Natural killer cell (primary cell): ENCODE results near the gene MPRIP. TPM values are rescaled to one million over a fixed set of nuclear protein-coding genes. Genes with fewer than 3 reads are reported as not detected.
"Not testable (repeated sequence)": the region's sequence is repeated elsewhere in the genome, so short reads cannot be mapped to it uniquely, and the experiment has no call there.

Source experiments
- ATAC-seq, 3 donors: fragments of 150-1000 bp in 2 of 3; fragments of 200-7000 bp in 1 of 3; cut with Tn5 transposase; 1 replicate in 1 of 3; 2 replicates in 2 of 3; pipeline ENCODE4 v1.10.0; 2021; ENCODE audit warnings: mild to moderate bottlenecking in 2 of 3, moderate library complexity in 2 of 3
- DNase-seq, 2 donors: peaks; one replicate each; pipeline versions ENCODE4 v3.0.0 to v3.0.0-alpha.2; 2013 to 2021; ENCODE audit warnings: mixed read lengths in 1 of 2
- H3K27ac ChIP-seq: one replicate; pipeline ENCODE4 v1.5.1; 2013; ENCODE audit warnings: mild to moderate bottlenecking, low read length
- H3K27me3 ChIP-seq: one replicate; pipeline ENCODE4 v1.6.1; 2013; ENCODE audit warnings: low read length; ENCODE audit not compliant: control insufficient read depth, insufficient read depth
- H3K36me3 ChIP-seq: one replicate; pipeline ENCODE4 v1.6.1; 2013; ENCODE audit warnings: low read length; ENCODE audit not compliant: control insufficient read depth, insufficient read depth
- H3K4me1 ChIP-seq: one replicate; pipeline ENCODE4 v1.6.1; 2013; ENCODE audit warnings: low read length; ENCODE audit not compliant: control insufficient read depth, insufficient read depth
- H3K4me3 ChIP-seq: one replicate; pipeline ENCODE4 v1.5.1; 2013; ENCODE audit warnings: low read length
- H3K9me3 ChIP-seq: one replicate; pipeline ENCODE4 v1.6.1; 2013; ENCODE audit warnings: low read length; ENCODE audit not compliant: control insufficient read depth, insufficient read depth
- H3K27ac Mint-ChIP-seq, 2 donors: one replicate each; pipeline ENCODE4 v1.8.0; 2022; ENCODE audit warnings: mild to moderate bottlenecking in 2 of 2, mixed read lengths in 2 of 2, moderate library complexity in 1 of 2
- H3K27me3 Mint-ChIP-seq, 2 donors: one replicate each; pipeline ENCODE4 v1.8.0; 2022; ENCODE audit warnings: low read depth in 2 of 2, mixed read lengths in 2 of 2
- H3K36me3 Mint-ChIP-seq: one replicate; pipeline ENCODE4 v1.8.0; 2022; ENCODE audit warnings: mixed read lengths
- H3K4me1 Mint-ChIP-seq, 2 donors: one replicate each; pipeline ENCODE4 v1.8.0; 2022; ENCODE audit warnings: mixed read lengths in 2 of 2
- H3K4me3 Mint-ChIP-seq: one replicate; pipeline ENCODE4 v1.8.0; 2022; ENCODE audit warnings: mild to moderate bottlenecking, moderate library complexity, mixed read lengths
- H3K9me3 Mint-ChIP-seq, 2 donors: one replicate each; pipeline ENCODE4 v1.8.0; 2022; ENCODE audit warnings: mixed read lengths in 2 of 2
- WGBS: methylation state at CpG from one replicate; pipeline ENCODE4 v1.1.7; 2013; ENCODE audit warnings: missing lambda C conversion rate; ENCODE audit not compliant: insufficient coverage; 5-methylcytosine and 5-hydroxymethylcytosine counted together
- intact Hi-C: fragments of 100-400 bp; cut with micrococcal nuclease; formaldehyde crosslinking; loops from one replicate; pipeline ENCODE4 v1.14.2; 2022
- total RNA-seq, 4 donors: library from RNA; stranded (reverse); fragments of 120-200 nt in 1 of 4; gene quantifications; one replicate each; pipeline versions ENCODE4 v1.2.3 to v1.2.4, GENCODE V29; 2013 to 2022
- TF ChIP-seq, protein P1 (sequence below): fragments of 200-600 bp; IDR thresholded peaks from one replicate; pipeline ENCODE4 v1.8.0; 2022; ENCODE audit warnings: antibody characterized with exemption

Gene MPRIP
- total RNA-seq, 3 donors from 2014 or later (not counting 1 experiment from before 2014, with no cell fraction given): 225 to 272 (median 229) TPM

DNA sequence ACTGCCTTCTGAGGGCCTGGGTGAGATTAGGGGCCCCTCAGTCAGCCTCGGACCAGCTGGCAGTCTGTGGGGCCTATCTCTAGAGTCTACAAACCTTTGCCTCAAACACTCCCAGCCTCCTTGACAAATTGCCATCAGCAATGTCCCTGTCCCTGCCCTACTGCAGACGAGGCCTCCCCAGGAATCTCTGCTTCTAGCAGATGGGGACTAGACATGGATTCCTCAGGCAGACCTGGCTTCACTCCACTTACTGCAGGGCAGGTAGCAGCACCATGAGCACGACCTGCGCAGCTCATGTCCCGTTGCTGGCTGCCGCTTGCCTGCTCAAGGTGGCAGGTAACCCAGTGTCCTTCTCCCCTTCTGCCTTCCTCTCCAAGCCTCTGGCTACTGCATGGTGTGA lies 114.8 kb downstream of the MPRIP start:
- no peak for DNase-seq
- H3K36me3 Mint-ChIP-seq: peaks cover under 1% of the 10 kb centered on the region
- intact Hi-C loops: no loop called here
- TF ChIP-seq, protein P1, sequence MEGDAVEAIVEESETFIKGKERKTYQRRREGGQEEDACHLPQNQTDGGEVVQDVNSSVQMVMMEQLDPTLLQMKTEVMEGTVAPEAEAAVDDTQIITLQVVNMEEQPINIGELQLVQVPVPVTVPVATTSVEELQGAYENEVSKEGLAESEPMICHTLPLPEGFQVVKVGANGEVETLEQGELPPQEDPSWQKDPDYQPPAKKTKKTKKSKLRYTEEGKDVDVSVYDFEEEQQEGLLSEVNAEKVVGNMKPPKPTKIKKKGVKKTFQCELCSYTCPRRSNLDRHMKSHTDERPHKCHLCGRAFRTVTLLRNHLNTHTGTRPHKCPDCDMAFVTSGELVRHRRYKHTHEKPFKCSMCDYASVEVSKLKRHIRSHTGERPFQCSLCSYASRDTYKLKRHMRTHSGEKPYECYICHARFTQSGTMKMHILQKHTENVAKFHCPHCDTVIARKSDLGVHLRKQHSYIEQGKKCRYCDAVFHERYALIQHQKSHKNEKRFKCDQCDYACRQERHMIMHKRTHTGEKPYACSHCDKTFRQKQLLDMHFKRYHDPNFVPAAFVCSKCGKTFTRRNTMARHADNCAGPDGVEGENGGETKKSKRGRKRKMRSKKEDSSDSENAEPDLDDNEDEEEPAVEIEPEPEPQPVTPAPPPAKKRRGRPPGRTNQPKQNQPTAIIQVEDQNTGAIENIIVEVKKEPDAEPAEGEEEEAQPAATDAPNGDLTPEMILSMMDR: no peak
- no peaks in the 10 kb centered on the region for H3K9me3 Mint-ChIP-seq
- H3K4me1 Mint-ChIP-seq: peaks cover 21 to 27% of the 10 kb centered on the region in 2 donors
- Histone ChIP-seq H3K27ac (no peak overlapping the region), H3K4me3 (no peak overlapping the region), H3K36me3 (peaks cover 80% of the 10 kb centered on the region), H3K27me3 (no peaks in the 10 kb centered on the region), H3K4me1 (peaks cover 14% of the 10 kb centered on the region), H3K9me3 (no peaks in the 10 kb centered on the region)
- H3K27ac Mint-ChIP-seq: no peak overlapping the region
- no peaks in the 10 kb centered on the region for H3K27me3 Mint-ChIP-seq
- 98% methylated on average over 6 of the region's 6 CpGs for WGBS
- no peak for ATAC-seq
- H3K4me3 Mint-ChIP-seq: no peak overlapping the region

DNA sequence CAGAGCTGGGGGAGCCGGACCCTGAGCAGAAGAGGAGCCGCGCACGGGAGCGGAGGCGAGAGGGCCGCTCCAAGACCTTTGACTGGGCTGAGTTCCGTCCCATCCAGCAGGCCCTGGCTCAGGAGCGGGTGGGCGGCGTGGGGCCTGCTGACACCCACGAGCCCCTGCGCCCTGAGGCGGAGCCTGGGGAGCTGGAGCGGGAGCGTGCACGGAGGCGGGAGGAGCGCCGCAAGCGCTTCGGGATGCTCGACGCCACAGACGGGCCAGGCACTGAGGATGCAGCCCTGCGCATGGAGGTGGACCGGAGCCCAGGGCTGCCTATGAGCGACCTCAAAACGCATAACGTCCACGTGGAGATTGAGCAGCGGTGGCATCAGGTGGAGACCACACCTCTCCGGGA lies 116.2 kb downstream of the MPRIP start:
- H3K27ac ChIP-seq, H3K27me3 ChIP-seq, H3K4me1 ChIP-seq, H3K27me3 Mint-ChIP-seq, ATAC-seq, H3K36me3 Mint-ChIP-seq, H3K4me3 Mint-ChIP-seq, intact Hi-C loops, H3K9me3 ChIP-seq, H3K27ac Mint-ChIP-seq, DNase-seq, H3K4me3 ChIP-seq, H3K9me3 Mint-ChIP-seq: not testable (repeated sequence)
- whole genome bisulfite sequencing: 98% methylated on average over 33 of the region's 33 CpGs
- H3K36me3 ChIP-seq: peaks cover 83% of the 10 kb centered on the region
- H3K4me1 Mint-ChIP-seq: peaks cover 15 to 19% of the 10 kb centered on the region in 2 donors

DNA sequence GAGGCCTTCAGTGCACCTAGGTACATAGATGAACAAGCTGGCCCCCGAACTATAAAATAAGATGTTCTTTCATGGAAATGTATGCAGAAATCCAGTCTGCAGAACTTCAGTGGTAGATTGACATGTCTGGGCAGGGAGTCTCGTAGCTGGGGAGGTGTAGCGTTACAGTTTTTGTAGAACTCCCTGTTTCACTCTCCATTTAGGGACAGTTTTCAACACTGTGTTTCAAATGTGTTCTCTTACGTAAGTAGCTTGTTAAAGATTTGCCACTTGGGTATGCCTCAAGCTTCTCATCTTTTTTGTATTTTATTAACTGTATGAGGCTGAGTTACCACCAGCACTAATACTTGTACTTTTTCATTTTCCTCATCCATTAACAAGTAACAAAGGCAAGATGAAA lies 117.3 kb downstream of the MPRIP start:
- Mint-ChIP-seq H3K36me3 (peaks cover 8% of the 10 kb centered on the region), H3K4me3 (no peak overlapping the region), H3K4me1 (peaks cover 7 to 9% of the 10 kb centered on the region in 2 donors), H3K27me3 (no peaks in the 10 kb centered on the region), H3K27ac (no peak overlapping the region), H3K9me3 (no peaks in the 10 kb centered on the region)
- H3K4me1 ChIP-seq: peaks cover 6% of the 10 kb centered on the region
- DNase-seq (no peak), ATAC-seq (no peak)
- intact Hi-C loops: no loop called here
- H3K9me3 ChIP-seq: no peaks in the 10 kb centered on the region
- WGBS: 99% methylated on average over 4 of the region's 4 CpGs
- TF ChIP-seq, protein P1: no peak
- no peaks in the 10 kb centered on the region for H3K27me3 ChIP-seq
- no peak overlapping the region for H3K27ac ChIP-seq
- H3K4me3 ChIP-seq: no peak overlapping the region
- peaks cover 82% of the 10 kb centered on the region for H3K36me3 ChIP-seq

DNA sequence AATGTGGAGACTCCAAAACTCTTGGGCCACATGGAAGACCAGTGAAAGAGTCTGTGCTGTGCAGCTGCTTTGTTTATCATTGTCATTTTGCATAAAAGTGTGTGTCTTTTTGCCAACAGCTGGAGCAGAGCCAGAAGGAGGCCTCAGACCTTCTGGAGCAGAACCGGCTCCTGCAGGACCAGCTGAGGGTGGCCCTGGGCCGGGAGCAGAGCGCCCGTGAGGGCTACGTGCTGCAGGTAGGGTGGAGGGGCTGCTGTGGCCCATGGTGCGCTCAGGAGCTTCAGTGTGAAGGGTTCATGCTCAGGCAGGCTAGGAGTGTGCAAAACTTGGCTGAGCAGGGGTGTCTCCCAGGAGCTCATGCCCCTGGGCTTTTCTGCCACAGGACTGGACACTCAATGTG lies 118.9 kb downstream of the MPRIP start:
- intact Hi-C loops: no loop called here

More for the DNA sequence above, 118.9 kb downstream of the MPRIP start:
- Histone ChIP-seq H3K4me3 (no peak overlapping the region), H3K36me3 (peaks cover 81% of the 10 kb centered on the region), H3K9me3 (no peaks in the 10 kb centered on the region), H3K27me3 (no peaks in the 10 kb centered on the region), H3K27ac (no peak overlapping the region), H3K4me1 (no peaks in the 10 kb centered on the region)
- H3K4me3 Mint-ChIP-seq: no peak overlapping the region
- DNase-seq (no peak), ATAC-seq (no peak)
- 97% methylated on average over 6 of the region's 6 CpGs for WGBS
- H3K27me3 Mint-ChIP-seq: no peaks in the 10 kb centered on the region
- H3K36me3 Mint-ChIP-seq: peaks cover 8% of the 10 kb centered on the region
- H3K4me1 Mint-ChIP-seq: peaks cover 0 to 4% of the 10 kb centered on the region in 2 donors
- H3K27ac Mint-ChIP-seq: peak overlapping the region; percentile 36 to 43
- no peaks in the 10 kb centered on the region for H3K9me3 Mint-ChIP-seq
- TF ChIP-seq, protein P1: no peak
